ENCODE measurements around the gene TCEAL4.
"Not testable (repeated sequence)": the region's sequence is repeated elsewhere in the genome, so short reads cannot be mapped to it uniquely, and the experiment has no call there.

The TCEAL4 gene

GRCh38 chrX:103592295-103592694 is 7.0 kb downstream of the TCEAL4 start:
- not testable (repeated sequence) for DNase-seq (ENCODE audit: low read depth)

- not testable (repeated sequence) for DNase-seq (ENCODE audit: low read depth)
Observed at GRCh38 chrX:103595202-103595601, 9.9 kb downstream of the TCEAL4 start.

GRCh38 chrX:103607364-103608305 is 22.3 kb downstream of the TCEAL4 start, which contains the start of gene TCEAL3:
Gene TCEAL3, plus strand, starts transcription at chrX:103607963. Its CDS starts 1,102 bp downstream, at chrX:103609065.
- no peak for DNase-seq (ENCODE audit: low read depth)

GRCh38 chrX:103608306-103608963 is 23.1 kb downstream of the TCEAL4 start:
- DNase-seq (ENCODE audit: low read depth) = no peak

- no peak for DNase-seq (ENCODE audit: low read depth)
Observed at GRCh38 chrX:103610282-103610681, 25.0 kb downstream of the TCEAL4 start.

- DNase-seq (ENCODE audit: low read depth) = no peak
Observed at GRCh38 chrX:103613362-103613890, 28.1 kb downstream of the TCEAL4 start.

- no peak for DNase-seq (ENCODE audit: low read depth)
Observed at GRCh38 chrX:103614999-103615398, 29.7 kb downstream of the TCEAL4 start.

- no peak for DNase-seq (ENCODE audit: low read depth)
Observed at GRCh38 chrX:103615781-103616371, 30.6 kb downstream of the TCEAL4 start.

GRCh38 chrX:103616676-103617186 is 31.4 kb downstream of the TCEAL4 start:
- DNase-seq (ENCODE audit: low read depth) = no peak

GRCh38 chrX:103624111-103624510 is 38.8 kb downstream of the TCEAL4 start:
- no peak for DNase-seq (ENCODE audit: low read depth)

- no peak for DNase-seq (ENCODE audit: low read depth)
Observed at GRCh38 chrX:103626855-103627254, 41.5 kb downstream of the TCEAL4 start.

GRCh38 chrX:103628386-103629317 is 43.3 kb downstream of the TCEAL4 start, which contains the start of gene TCEAL1:
Gene TCEAL1, plus strand, starts transcription at chrX:103628975. Its CDS starts 942 bp downstream, at chrX:103629917.
- peak; percentile 13 for DNase-seq (ENCODE audit: low read depth)

GRCh38 chrX:103629318-103630170 is 44.2 kb downstream of the TCEAL4 start:
- DNase-seq (ENCODE audit: low read depth) = no peak

- DNase-seq (ENCODE audit: low read depth) = no peak
Observed at GRCh38 chrX:103630171-103630511, 44.8 kb downstream of the TCEAL4 start.

GRCh38 chrX:103631145-103631544 is 45.8 kb downstream of the TCEAL4 start:
- no peak for DNase-seq (ENCODE audit: low read depth)

GRCh38 chrX:103635436-103635835 is 50.1 kb downstream of the TCEAL4 start:
- no peak for DNase-seq (ENCODE audit: low read depth)

Data from stimulated activated CD8-positive, alpha-beta memory T cell treated with anti-CD3 and anti-CD28 coated beads, Interleukin-4, amount 100 ng/mL, for 24 hours (primary cell).